HL-60 (cell line): ENCODE data around the gene SMOC1.

Experiments used
- CTCF ChIP-seq: IDR thresholded peaks from one replicate; pipeline ENCODE4 v1.5.1; 2011; ENCODE audit warnings: low read length, control low read depth, inconsistent platforms; ENCODE audit not compliant: insufficient read depth
- POLR2AphosphoS5 ChIP-seq: IDR thresholded peaks from 2 replicates; pipeline ENCODE4 v1.6.1; 2012; ENCODE audit warnings: low read depth

- TF ChIP-seq CTCF, result no peak
- TF ChIP-seq POLR2AphosphoS5, result no peak
Measured at GRCh38 chr14:69951263-69951662, 72.0 kb downstream of the SMOC1 start.
